RWPE1 (cell line): Measurements from ENCODE around the gene COA1.

ENCODE experiments used
- CTCF ChIA-PET: fragments of 350-600 bp; sonication (Branson Sonifier 250); formaldehyde crosslinking; extraction: SDS; loops from one replicate; lab custom pipeline; 2021; lab: Yijun Ruan, JAX
- POLR2A ChIA-PET: fragments of 400-600 bp; formaldehyde crosslinking; extraction: SDS; loops from one replicate; lab custom pipeline; 2020; ENCODE audit warnings: antibody characterized with exemption; ENCODE audit not compliant: low non-redundant PET; lab: Yijun Ruan, JAX
- DNase-seq: peaks from one replicate; pipeline ENCODE4 v3.0.0; 2012; ENCODE audit warnings: low spot score
- H3K27ac ChIP-seq: fragments of 450-650 bp; 2 replicates; pipeline ENCODE4 v1.5.1; 2017
- CTCF ChIP-seq: fragments of 450-650 bp; conservative IDR thresholded peaks from 2 replicates; pipeline ENCODE4 v1.5.1; 2017; ENCODE audit warnings: low read depth, mild to moderate bottlenecking

COA1 gene

DNA sequence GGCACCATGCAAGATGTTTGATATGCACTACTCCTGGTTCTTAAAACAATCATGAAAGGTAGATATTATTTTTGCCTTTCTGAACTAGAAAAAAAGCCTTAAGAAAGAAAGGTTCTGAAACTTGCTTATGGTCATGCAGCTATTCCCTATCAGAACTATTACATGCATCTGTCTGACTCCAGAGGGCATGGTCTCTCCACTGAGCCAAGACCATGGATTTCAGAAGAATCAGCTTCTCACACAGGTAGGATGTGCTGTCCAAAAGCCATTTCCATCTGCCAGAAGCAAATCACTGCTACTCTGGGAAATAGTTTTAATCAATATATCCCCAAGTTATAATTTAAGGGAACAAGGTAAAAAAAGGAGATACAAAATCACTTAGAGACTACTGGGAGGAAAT is 77.0 kb downstream of the COA1 start:
- DNase-seq = no peak
- no peak overlapping the region for H3K27ac ChIP-seq
- ChIA-PET POLR2A (no interaction called here), CTCF (interaction anchor here (1.0 kb wide), 1 partner anchor 186 kb away, joined by 3 read pairs; no protein-coding TSS in a partner anchor)
- no peak for TF ChIP-seq CTCF

DNA sequence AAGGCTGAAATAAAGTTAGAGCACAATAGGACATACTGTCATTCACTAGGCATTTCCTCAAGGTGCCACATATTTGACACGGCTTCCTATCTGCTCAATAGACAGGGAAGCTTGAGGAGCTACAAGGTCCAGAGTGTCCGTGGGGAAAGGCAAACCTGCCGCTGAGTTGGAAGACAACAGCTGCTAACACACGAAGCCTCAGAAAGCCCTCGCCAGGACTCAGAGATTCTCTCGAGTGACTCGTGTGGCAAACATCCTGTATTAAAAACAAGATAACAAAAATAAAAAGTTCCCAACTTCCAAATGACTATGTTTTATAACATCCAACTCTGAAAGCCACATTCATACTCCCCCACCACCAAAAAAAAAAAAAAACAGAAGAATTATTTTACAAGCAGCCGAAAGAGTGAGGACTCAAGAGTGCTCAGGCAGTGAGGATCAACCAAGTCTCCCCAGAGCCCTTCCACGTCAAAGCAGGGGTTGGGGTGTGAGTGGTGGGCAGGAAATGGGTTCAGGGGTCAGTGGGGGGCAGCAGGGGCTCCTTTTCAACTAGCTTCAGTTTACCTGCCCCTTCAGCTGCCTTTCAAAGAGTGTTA is 78.8 kb downstream of the COA1 start:
- CTCF ChIA-PET = interaction anchor here (0.6 kb wide), 1 partner anchor 36 kb away, joined by 3 read pairs; no protein-coding TSS in a partner anchor
- POLR2A ChIA-PET = no interaction called here
- no peak for DNase-seq

DNA sequence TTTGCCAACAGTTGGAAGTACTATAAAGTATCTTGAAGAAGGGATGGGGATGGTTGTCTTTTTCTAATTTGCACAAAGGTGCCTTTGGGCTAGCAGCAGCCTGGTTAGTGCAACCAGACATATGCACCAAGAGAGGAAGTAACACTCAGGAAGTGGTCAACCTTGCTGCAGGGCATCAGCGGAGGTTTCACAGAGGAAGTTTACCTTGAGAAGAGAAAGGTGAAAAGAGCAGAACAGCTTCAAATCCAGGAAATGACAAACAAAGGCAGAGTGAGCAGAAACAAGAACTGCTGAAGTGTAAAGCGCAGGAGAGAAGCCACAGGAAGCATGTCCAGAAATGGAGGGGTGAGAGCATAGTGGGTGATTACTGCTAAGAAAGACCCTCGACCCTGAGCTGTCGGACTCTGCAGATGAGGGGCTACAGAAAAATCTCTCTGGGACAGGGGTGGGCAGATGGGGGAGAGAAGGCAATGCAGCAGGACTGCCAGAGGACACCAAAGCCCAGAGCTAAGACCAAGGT is 79.5 kb downstream of the COA1 start:
- DNase-seq = peak; percentile 47
- POLR2A ChIA-PET = no interaction called here
- H3K27ac ChIP-seq = peak overlapping the region; percentile 88
- TF ChIP-seq CTCF = no peak
- CTCF ChIA-PET = interaction anchor here (1.5 kb wide), 1 partner anchor 67 kb away, joined by 5 read pairs; the partner anchor contains the start of gene STK17A

More for the DNA sequence above, 78.8 kb downstream of the COA1 start:
- no peak for TF ChIP-seq CTCF
- H3K27ac ChIP-seq = peak overlapping the region; percentile 88

DNA sequence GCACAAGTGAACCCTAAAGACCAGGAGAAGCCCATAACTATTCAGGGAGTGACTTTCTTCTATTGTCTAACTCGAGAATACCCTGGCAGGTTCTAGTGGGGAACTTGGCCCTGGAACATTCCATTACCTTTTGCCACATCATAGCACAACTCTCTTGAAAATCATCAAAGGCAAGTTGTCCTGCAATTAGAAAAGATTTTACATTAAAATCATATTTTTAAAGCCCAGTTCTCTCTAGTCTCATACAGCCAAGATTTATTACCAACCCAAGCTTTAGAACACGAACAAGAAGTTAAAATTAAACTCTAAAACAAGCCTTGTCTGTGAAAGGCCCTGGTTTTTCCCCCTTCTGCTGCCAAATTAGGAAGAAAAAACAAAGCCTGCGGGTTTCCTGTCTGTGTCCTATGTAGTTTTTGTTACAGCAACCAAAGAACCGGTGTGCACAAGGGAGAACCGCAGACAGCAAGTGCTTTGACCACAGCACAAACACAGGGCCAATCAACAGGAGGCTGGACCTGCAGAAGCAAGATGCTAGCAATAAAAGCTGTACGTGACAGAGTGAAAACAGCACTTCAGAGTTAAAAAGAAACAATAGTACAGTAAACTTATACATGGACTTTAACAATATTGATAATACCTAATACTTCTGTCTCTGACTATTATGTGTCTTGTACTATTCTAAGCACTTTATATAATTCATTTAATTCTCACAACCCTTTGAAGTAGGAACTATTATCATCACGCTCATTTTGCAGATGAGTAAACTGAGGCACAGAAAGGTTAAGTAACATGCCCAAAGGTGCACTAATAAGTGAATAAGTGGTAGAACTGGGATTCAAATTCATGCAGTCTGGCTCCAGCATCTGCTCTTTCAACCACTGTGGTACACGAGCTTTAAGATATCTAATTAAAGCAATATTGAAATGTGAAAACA is 80.6 kb downstream of the COA1 start:
- peak; percentile 42 for DNase-seq
- ChIA-PET CTCF (interaction anchor here (0.6 to 1.5 kb wide), 3 partner anchors 10 to 1383 kb away, joined by 3 to 5 read pairs (median 4); partner anchors contain the start of gene STK17A), POLR2A (interaction anchor here (0.6 kb wide), 2 partner anchors 10 to 66 kb away, joined by 3 to 4 read pairs; partner anchors contain the start of gene STK17A)
- peak overlapping the region; percentile 100 for H3K27ac ChIP-seq
- no peak for TF ChIP-seq CTCF

- POLR2A ChIA-PET = interaction anchor here (0.6 kb wide), 2 partner anchors 9 to 65 kb away, joined by 3 to 4 read pairs; partner anchors contain the start of gene STK17A
- H3K27ac ChIP-seq = peak overlapping the region; percentile 100
- peak; percentile 91 for DNase-seq
- CTCF ChIA-PET = interaction anchor here (0.6 to 1.5 kb wide), 4 partner anchors 11 to 1382 kb away, joined by 3 to 5 read pairs (median 4); partner anchors contain the start of gene STK17A
- TF ChIP-seq CTCF = no peak
These were observed 81.5 kb downstream of the COA1 start for GRCh38 chr7:43647673-43648472.
